ENCODE measurements around the gene RNF34. TPM values are rescaled to one million over a fixed set of nuclear protein-coding genes. Genes with fewer than 3 reads are reported as not detected.

RNF34 gene
- total RNA-seq, 1 experiment from 2014 or later = 43.7 TPM

- no TSS peak for BruUV-seq (replicated peaks)
- Histone ChIP-seq H3K36me3 (ENCODE audit: low read depth) (no peaks in the 10 kb centered on the region), H4K20me1 (ENCODE audit: insufficient read depth) (no peaks in the 10 kb centered on the region), H2AFZ (no peak overlapping the region), H3K4me1 (replicated peaks; ENCODE audit: insufficient read depth) (no peaks in the 10 kb centered on the region), H3K4me3 (no peak overlapping the region), H3K9me2 (ENCODE audit: insufficient read depth) (no peaks in the 10 kb centered on the region), H3K27ac (no peak overlapping the region), H3F3A (ENCODE audit: insufficient read depth, low read depth) (no peaks in the 10 kb centered on the region), H3K27me3 (ENCODE audit: insufficient read depth, low read depth) (no peaks in the 10 kb centered on the region), H3K9me3 (ENCODE audit: insufficient read depth, low read depth) (no peaks in the 10 kb centered on the region), H3K79me2 (ENCODE audit: low read depth) (no peaks in the 10 kb centered on the region), H3K4me2 (no peak overlapping the region)
- CTCF ChIA-PET = no interaction called here
- intact Hi-C loops (cut with micrococcal nuclease; ENCODE audit: unreplicated experiment) = no loop called here
- POLR2A ChIA-PET (ENCODE audit: unreplicated experiment) = interaction anchor here (0.7 kb wide), 1 partner anchor 359 kb away, joined by 7 read pairs; no protein-coding TSS in a partner anchor
- DNase-seq = no peak
- no peak for TF ChIP-seq EZH2 (IDR thresholded peaks at IDR 0.05; ENCODE audit: low read depth)
- TF ChIP-seq CTCF (conservative IDR thresholded peaks at IDR 0.05) = no peak
These were observed 7.6 kb upstream of the RNF34 start for GRCh38 chr12:121392325-121392716.

GRCh38 chr12:121397521-121397920 lies 2.4 kb upstream of the RNF34 start:
- Histone ChIP-seq H3K9me3 (ENCODE audit: insufficient read depth, low read depth) (no peaks in the 10 kb centered on the region), H3K27me3 (ENCODE audit: insufficient read depth, low read depth) (no peaks in the 10 kb centered on the region), H3K36me3 (ENCODE audit: low read depth) (no peaks in the 10 kb centered on the region), H3K79me2 (ENCODE audit: low read depth) (peaks cover 31% of the 10 kb centered on the region), H3K4me3 (no peak overlapping the region), H3K4me1 (replicated peaks; ENCODE audit: insufficient read depth) (peaks cover 24% of the 10 kb centered on the region), H4K20me1 (ENCODE audit: insufficient read depth) (no peaks in the 10 kb centered on the region), H2AFZ (no peak overlapping the region), H3F3A (ENCODE audit: insufficient read depth, low read depth) (0 out of 2 replicates have a peak, but pooled peaks cover 6% of the 10 kb centered on the region), H3K4me2 (no peak overlapping the region), H3K9me2 (ENCODE audit: insufficient read depth) (no peaks in the 10 kb centered on the region), H3K27ac (no peak overlapping the region)
- CTCF ChIA-PET = no interaction called here
- POLR2A ChIA-PET (ENCODE audit: unreplicated experiment) = interaction anchor here (0.6 to 0.7 kb wide), 3 partner anchors 43 to 888 kb away, joined by 3 to 13 read pairs (median 4); no protein-coding TSS in a partner anchor
- no peak for DNase-seq
- no peak for TF ChIP-seq EZH2 (IDR thresholded peaks at IDR 0.05; ENCODE audit: low read depth)
- TF ChIP-seq CTCF (conservative IDR thresholded peaks at IDR 0.05) = no peak
- intact Hi-C loops (cut with micrococcal nuclease; ENCODE audit: unreplicated experiment) = no loop called here
- no TSS peak for BruUV-seq (replicated peaks)

GRCh38 chr12:121398355-121398754 lies 1.6 kb upstream of the RNF34 start:
- H3K9me3 ChIP-seq (ENCODE audit: insufficient read depth, low read depth) = no peaks in the 10 kb centered on the region
- H2AFZ ChIP-seq = no peak overlapping the region
- H3K36me3 ChIP-seq (ENCODE audit: low read depth) = no peaks in the 10 kb centered on the region
- TF ChIP-seq EZH2 (IDR thresholded peaks at IDR 0.05; ENCODE audit: low read depth) = no peak
- no peak for DNase-seq
- 0 out of 2 replicates have a peak, but pooled peaks cover 6% of the 10 kb centered on the region for H3F3A ChIP-seq (ENCODE audit: insufficient read depth, low read depth)
- H3K27ac ChIP-seq = no peak overlapping the region
- ChIA-PET POLR2A (ENCODE audit: unreplicated experiment) (interaction anchor here (0.7 kb wide), 1 partner anchor 121 kb away, joined by 13 read pairs; no protein-coding TSS in a partner anchor), CTCF (no interaction called here)
- no peaks in the 10 kb centered on the region for H3K9me2 ChIP-seq (ENCODE audit: insufficient read depth)
- peaks cover 38% of the 10 kb centered on the region for H3K79me2 ChIP-seq (ENCODE audit: low read depth)
- intact Hi-C loops (cut with micrococcal nuclease; ENCODE audit: unreplicated experiment) = no loop called here
- no peaks in the 10 kb centered on the region for H4K20me1 ChIP-seq (ENCODE audit: insufficient read depth)
- no TSS peak for BruUV-seq (replicated peaks)
- H3K4me3 ChIP-seq = peak overlapping the region; percentile 84; the same call in 1 of the 2 replicates
- peak overlapping the region; percentile 82 for H3K4me2 ChIP-seq
- no peaks in the 10 kb centered on the region for H3K27me3 ChIP-seq (ENCODE audit: insufficient read depth, low read depth)
- peaks cover 24% of the 10 kb centered on the region for H3K4me1 ChIP-seq (replicated peaks; ENCODE audit: insufficient read depth)
